Dermis microvascular lymphatic vessel endothelial cell (primary cell): ENCODE results near the gene CDON. TPM values are rescaled to one million over a fixed set of nuclear protein-coding genes. Genes with fewer than 3 reads are reported as not detected.

ENCODE experiments used
- DNase-seq, 2 donors: peaks; one replicate each; pipeline versions ENCODE4 v3.0.0 to v3.0.0-alpha.2; 2010; ENCODE audit warnings: low read depth in 2 of 2
- total RNA-seq: library from RNA; depleted of rRNA; stranded (reverse); fragments of >200 nt; gene quantifications from 2 replicates; pipeline ENCODE4 v1.2.1, GENCODE V29; 2014

Gene CDON, protein sequence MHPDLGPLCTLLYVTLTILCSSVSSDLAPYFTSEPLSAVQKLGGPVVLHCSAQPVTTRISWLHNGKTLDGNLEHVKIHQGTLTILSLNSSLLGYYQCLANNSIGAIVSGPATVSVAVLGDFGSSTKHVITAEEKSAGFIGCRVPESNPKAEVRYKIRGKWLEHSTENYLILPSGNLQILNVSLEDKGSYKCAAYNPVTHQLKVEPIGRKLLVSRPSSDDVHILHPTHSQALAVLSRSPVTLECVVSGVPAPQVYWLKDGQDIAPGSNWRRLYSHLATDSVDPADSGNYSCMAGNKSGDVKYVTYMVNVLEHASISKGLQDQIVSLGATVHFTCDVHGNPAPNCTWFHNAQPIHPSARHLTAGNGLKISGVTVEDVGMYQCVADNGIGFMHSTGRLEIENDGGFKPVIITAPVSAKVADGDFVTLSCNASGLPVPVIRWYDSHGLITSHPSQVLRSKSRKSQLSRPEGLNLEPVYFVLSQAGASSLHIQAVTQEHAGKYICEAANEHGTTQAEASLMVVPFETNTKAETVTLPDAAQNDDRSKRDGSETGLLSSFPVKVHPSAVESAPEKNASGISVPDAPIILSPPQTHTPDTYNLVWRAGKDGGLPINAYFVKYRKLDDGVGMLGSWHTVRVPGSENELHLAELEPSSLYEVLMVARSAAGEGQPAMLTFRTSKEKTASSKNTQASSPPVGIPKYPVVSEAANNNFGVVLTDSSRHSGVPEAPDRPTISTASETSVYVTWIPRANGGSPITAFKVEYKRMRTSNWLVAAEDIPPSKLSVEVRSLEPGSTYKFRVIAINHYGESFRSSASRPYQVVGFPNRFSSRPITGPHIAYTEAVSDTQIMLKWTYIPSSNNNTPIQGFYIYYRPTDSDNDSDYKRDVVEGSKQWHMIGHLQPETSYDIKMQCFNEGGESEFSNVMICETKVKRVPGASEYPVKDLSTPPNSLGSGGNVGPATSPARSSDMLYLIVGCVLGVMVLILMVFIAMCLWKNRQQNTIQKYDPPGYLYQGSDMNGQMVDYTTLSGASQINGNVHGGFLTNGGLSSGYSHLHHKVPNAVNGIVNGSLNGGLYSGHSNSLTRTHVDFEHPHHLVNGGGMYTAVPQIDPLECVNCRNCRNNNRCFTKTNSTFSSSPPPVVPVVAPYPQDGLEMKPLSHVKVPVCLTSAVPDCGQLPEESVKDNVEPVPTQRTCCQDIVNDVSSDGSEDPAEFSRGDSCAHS (N-terminal part only)
- 1.8 and 4.8 TPM in 2 replicates for total RNA-seq

DNA sequence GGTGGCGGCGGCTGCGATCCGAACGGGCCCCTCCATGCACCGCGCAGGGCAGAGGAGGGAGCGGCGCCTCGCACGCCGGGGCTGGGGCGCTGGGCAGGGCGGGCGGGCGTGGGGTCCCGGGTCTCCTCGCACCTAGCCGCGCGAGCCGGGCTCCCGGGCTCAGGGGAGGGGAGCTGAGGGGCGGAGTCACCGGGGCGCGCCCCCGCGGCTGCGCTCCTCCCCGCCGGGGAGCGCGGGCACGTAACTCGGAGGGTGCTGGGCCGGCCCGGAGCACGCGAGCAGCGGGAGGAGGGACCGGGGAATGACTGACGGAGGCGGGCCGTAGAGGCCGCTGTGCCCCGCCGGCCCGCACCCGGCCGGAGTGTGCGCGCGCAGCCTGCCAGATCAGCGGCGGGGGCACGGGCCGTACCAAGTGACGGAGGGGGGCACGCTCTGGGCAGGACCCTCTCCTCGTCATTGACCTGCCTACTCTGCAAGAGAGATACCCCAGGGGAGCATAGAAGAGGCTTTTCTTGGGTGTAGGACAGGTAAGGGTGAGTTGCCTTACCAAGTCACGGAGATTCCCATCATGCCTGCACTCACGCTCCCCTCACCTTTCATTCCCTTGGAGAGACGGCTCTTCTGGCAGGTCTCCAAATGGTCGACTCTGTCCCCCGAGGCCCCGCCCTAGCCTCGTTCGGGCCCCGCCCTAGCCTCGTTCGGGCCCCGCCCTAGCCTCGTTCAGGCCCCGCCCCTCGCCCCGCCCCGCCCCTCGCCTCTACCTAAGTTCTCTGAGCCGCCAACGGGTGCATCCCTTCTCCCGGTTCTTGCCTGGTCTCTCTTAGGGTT, at the start of gene CDON:
CDON (minus strand) TSS at position 188 of the 828 bp plus-strand sequence. CDS start 39,390 bp downstream, outside the sequence.
- DNase-seq: peak; percentile 85 to 94

GRCh38 chr11:126111458-126112116, 48.9 kb upstream of the CDON start:
- DNase-seq: no peak

DNA sequence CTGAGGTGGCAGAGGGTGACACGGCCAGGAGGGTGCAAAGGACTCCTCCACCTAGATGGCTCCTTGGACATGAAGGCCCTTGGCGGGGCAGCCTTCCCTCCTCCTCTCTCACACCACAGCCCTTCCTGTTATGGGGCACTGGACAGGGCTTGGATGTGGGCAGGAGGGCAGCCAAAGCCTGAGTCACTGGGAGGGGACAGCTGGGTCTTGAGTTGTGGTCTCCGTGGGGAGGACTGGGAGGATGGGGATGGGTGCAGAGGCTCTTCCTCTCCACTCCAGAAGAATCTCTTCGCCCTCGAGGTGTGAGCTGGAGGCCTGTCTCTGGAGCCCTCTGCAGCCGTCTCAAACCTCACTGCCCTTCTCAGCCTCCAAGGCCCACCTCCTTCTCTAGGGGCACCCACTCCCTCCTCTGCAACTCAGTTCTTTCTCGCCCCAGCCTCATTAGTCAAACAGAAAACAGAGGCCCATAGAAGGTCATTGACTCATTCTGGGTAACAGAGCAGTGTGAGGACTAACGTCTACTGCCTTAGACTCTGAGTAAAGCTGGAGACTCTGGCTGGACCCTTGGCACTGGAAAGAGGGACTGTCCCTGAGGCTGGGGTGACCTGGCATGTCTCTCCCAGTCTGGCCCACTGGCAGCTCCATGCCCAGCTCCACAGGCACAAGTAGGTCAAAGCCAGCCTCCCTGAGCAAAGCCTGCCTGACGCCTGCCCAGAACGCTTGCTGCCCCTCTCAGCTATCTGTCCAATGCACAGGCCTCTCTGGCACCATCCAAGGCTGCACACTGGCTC, 47.5 kb upstream of the CDON start:
- no peak for DNase-seq

DNA sequence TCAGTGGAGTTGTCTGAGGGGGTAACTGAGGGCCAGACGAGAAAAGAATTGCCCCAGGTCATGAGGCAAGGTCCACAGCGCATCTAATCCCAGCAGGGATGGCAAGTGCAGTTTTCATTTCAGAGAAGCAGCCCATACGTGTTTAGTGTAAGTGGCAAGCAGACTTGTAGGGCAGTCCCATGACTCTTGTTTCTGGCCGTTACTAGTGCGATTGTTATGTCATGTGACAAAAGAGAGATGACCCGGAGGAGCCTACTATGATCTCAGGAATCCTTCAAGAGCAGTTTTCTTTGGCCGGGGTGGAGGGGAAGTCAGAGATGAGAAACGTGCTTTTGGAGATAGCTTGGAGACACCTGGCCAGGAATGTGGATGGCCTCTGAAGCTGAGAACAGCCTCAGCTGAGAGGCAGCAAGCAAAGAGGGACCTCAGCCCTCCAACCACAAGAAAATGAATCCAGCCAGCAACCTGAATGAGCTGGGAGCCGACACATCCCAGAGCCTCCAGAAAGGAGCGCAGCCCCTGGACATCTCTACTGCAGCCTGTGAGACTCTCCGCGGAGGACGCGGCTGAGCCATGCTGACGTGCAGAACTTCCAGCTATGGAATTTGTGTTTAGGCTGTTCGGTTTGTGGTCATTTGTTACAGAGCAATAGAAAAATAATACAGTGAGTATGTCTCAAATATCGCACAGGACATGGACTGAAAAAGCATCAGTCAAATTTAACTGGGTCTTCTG, 44.1 kb upstream of the CDON start:
- DNase-seq: no peak

- DNase-seq: no peak
Observed at GRCh38 chr11:126105748-126106080, 43.0 kb upstream of the CDON start.

- DNase-seq: no peak
Observed at GRCh38 chr11:126105022-126105747, 42.5 kb upstream of the CDON start.

- DNase-seq: no peak
Observed at GRCh38 chr11:126104420-126104819, 41.8 kb upstream of the CDON start.

DNA sequence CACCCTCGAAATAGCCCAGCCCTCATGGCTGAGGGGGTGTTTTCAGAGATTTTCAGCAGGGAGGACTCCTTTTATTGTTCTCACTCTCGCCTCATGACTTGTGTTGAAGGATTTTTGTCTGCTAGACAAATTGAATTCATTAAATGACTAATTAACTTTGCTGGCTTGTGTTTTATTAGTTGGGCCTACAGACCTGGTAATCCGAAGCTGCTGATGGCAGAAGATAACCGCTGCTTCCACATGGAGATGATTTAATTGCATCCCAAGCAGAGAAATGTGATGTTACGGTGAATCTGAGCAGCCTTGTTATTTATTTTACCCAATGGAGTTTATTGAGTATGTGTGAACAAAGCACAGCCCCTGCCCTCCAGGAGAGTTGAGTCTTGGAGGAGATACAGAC, 40.5 kb upstream of the CDON start:
- DNase-seq: no peak

GRCh38 chr11:126102436-126102981, 39.8 kb upstream of the CDON start:
- no peak for DNase-seq

GRCh38 chr11:126101930-126102283, 39.2 kb upstream of the CDON start:
- no peak for DNase-seq

GRCh38 chr11:126101251-126101929, 38.7 kb upstream of the CDON start:
- DNase-seq: no peak

DNA sequence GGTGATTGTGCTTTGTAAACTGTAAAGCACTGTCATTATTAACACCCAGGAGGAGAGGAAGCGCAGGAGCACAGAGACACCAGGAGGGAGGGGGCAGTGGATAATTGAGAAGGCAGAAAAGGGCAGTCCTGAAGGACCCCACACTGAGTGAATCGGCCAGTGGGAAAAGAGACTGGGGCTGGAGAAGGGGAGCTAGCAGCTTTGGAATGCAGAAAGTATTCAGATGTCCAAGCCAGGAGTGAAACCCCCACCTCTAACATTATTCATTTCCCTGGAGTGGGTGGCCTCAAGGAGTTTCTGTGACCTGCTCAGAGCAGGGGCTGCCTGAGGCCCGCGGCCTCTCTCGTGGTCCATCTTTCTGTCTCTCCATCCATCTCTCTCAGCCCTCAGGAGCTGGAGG, 38.0 kb upstream of the CDON start:
- DNase-seq: no peak

GRCh38 chr11:126098204-126098769, 35.6 kb upstream of the CDON start:
- DNase-seq: no peak

DNA sequence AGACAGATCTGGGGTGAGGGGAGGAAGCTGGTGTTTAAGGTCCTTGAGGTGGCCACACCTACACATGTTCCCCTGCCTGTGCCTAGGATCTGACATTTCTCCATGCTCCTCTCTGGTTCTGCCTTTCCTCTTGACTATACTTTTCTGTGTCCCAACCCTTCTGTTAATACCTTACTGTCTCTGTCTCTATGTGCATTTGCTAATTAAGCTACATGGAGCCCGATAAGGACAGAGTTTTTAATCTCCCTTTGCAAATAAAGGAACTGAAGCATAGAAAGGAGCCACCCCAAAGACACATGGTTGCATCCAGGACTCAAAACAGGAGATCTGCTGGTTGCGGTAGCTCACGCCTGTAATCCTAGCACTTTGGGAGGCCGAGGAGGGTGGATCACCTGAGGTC, 33.1 kb upstream of the CDON start:
- DNase-seq: no peak

DNA sequence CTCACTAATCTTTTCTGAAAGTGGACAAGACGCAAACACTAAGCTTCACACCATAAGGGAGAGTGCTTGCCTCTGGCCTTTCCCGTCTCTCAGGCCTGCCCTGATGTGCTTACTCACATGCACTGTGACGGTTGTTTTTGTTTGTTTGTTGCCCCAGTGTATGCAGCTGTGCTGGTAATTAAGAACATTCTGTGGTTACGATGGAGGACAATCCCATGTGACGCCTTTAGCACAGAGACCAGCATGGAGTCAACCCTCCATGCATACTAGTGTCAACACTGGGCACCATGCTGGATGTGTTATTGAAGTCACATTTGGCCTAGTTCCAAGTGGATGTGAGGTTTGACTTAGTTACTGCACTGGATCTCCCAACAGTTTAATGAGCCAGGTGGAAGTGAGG, 27.8 kb upstream of the CDON start:
- no peak for DNase-seq

DNA sequence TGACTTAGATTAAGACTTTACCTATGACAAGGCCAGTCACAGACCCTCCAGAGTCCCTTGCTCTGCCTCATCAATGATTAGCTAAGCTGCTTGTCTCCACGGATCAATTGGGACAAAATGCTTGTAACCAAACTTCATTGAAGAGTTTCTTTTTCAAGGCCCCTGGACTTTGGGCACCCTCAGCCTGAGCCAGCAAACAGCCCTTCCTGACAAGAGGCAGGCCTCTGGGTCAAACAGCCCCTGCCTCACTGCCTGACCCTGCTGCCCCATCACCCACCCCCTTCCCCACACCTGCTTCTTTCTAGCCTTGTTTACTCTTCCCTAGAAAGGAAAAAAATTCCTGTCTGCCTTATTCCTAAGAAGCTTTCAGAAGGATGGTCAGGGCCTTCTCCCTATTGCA, 26.3 kb upstream of the CDON start:
- DNase-seq: no peak

DNA sequence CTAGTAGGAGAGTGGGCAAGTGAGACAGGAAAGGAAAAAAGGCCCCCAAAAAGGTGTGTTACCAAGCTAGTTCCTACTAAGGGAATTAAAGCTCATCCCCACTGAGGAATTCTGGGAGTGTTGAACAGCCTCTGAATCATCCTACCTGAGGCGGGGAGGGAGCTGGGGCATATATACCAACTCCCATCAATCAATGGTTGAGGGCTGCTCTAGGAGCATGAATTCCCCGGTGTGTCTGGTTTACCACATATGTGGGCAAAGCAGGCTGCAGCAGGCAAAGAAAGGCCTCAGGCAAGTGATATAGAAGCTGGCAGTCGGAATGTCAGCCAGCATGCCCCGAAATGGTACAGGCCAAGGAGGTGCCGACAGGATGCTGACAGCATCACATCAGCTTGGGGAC, 23.6 kb upstream of the CDON start:
- DNase-seq: no peak
